Dendritic cell treated with granulocyte-macrophage colony-stimulating factor and Interleukin-4, amounts not matched to agents 40 ng/mL and 50 ng/mL, for 4 days (primary cell): ENCODE data around the gene CDK19.

ENCODE experiments used
- H3K27ac Mint-ChIP-seq: one replicate; pipeline ENCODE4 v1.8.0; 2022; ENCODE audit warnings: mild to moderate bottlenecking, mixed read lengths
- H3K27me3 Mint-ChIP-seq: one replicate; pipeline ENCODE4 v1.8.0; 2022; ENCODE audit warnings: mild to moderate bottlenecking, mixed read lengths
- H3K36me3 Mint-ChIP-seq: one replicate; pipeline ENCODE4 v1.8.0; 2022; ENCODE audit warnings: low read depth, mixed read lengths
- H3K4me1 Mint-ChIP-seq: one replicate; pipeline ENCODE4 v1.8.0; 2022; ENCODE audit warnings: low read depth, mixed read lengths
- H3K4me3 Mint-ChIP-seq: one replicate; pipeline ENCODE4 v1.8.0; 2022; ENCODE audit warnings: mild to moderate bottlenecking, moderate library complexity, mixed read lengths
- H3K9me3 Mint-ChIP-seq: one replicate; pipeline ENCODE4 v1.8.0; 2022; ENCODE audit warnings: mixed read lengths
- intact Hi-C: fragments of 100-400 bp; cut with micrococcal nuclease; formaldehyde crosslinking; loops from one replicate; pipeline ENCODE4 v1.15.0; 2022

Gene CDK19

GRCh38 chr6:110646951-110647910 lies 168.0 kb downstream of the CDK19 start:
- no peaks in the 10 kb centered on the region for H3K27me3 Mint-ChIP-seq
- peaks cover 8% of the 10 kb centered on the region for H3K4me1 Mint-ChIP-seq
- intact Hi-C loops, result no loop called here
- no peak overlapping the region for H3K4me3 Mint-ChIP-seq
- H3K9me3 Mint-ChIP-seq, result peaks cover 16% of the 10 kb centered on the region
- H3K27ac Mint-ChIP-seq, result no peak overlapping the region
- peaks cover 52% of the 10 kb centered on the region for H3K36me3 Mint-ChIP-seq

GRCh38 chr6:110646419-110646698 lies 168.9 kb downstream of the CDK19 start:
- peaks cover 16% of the 10 kb centered on the region for H3K9me3 Mint-ChIP-seq
- H3K27ac Mint-ChIP-seq, result no peak overlapping the region
- peaks cover 8% of the 10 kb centered on the region for H3K4me1 Mint-ChIP-seq
- peaks cover 54% of the 10 kb centered on the region for H3K36me3 Mint-ChIP-seq
- no peaks in the 10 kb centered on the region for H3K27me3 Mint-ChIP-seq
- intact Hi-C loops, result no loop called here
- no peak overlapping the region for H3K4me3 Mint-ChIP-seq

GRCh38 chr6:110645685-110646418 lies 169.4 kb downstream of the CDK19 start:
- Mint-ChIP-seq H3K36me3 (peaks cover 56% of the 10 kb centered on the region), H3K9me3 (peaks cover 16% of the 10 kb centered on the region), H3K27ac (no peak overlapping the region), H3K27me3 (no peaks in the 10 kb centered on the region), H3K4me3 (no peak overlapping the region), H3K4me1 (peaks cover 6% of the 10 kb centered on the region)
- intact Hi-C loops, result no loop called here

GRCh38 chr6:110643175-110643574 lies 172.1 kb downstream of the CDK19 start:
- intact Hi-C loops, result no loop called here
- Mint-ChIP-seq H3K27ac (no peak overlapping the region), H3K9me3 (peaks cover 16% of the 10 kb centered on the region), H3K4me3 (no peak overlapping the region), H3K4me1 (peaks cover 6% of the 10 kb centered on the region), H3K36me3 (peaks cover 70% of the 10 kb centered on the region), H3K27me3 (no peaks in the 10 kb centered on the region)

- peaks cover 6% of the 10 kb centered on the region for H3K4me1 Mint-ChIP-seq
- peaks cover 75% of the 10 kb centered on the region for H3K36me3 Mint-ChIP-seq
- intact Hi-C loops, result no loop called here
- H3K27ac Mint-ChIP-seq, result no peak overlapping the region
- H3K4me3 Mint-ChIP-seq, result no peak overlapping the region
- peaks cover 16% of the 10 kb centered on the region for H3K9me3 Mint-ChIP-seq
- no peaks in the 10 kb centered on the region for H3K27me3 Mint-ChIP-seq
Measured at GRCh38 chr6:110642711-110643110, 172.6 kb downstream of the CDK19 start.

GRCh38 chr6:110636781-110637180 lies 178.5 kb downstream of the CDK19 start:
- Mint-ChIP-seq H3K36me3 (peaks cover 46% of the 10 kb centered on the region), H3K27ac (no peak overlapping the region), H3K27me3 (no peaks in the 10 kb centered on the region), H3K4me1 (peaks cover 16% of the 10 kb centered on the region), H3K4me3 (no peak overlapping the region), H3K9me3 (no peaks in the 10 kb centered on the region)
- intact Hi-C loops, result no loop called here

GRCh38 chr6:110635096-110635495 lies 180.2 kb downstream of the CDK19 start:
- no peak overlapping the region for H3K27ac Mint-ChIP-seq
- intact Hi-C loops, result no loop called here
- peaks cover 16% of the 10 kb centered on the region for H3K4me1 Mint-ChIP-seq
- H3K27me3 Mint-ChIP-seq, result no peaks in the 10 kb centered on the region
- no peak overlapping the region for H3K4me3 Mint-ChIP-seq
- peaks cover 36% of the 10 kb centered on the region for H3K36me3 Mint-ChIP-seq
- H3K9me3 Mint-ChIP-seq, result no peaks in the 10 kb centered on the region

GRCh38 chr6:110633731-110634213 lies 181.5 kb downstream of the CDK19 start:
- Mint-ChIP-seq H3K4me3 (no peak overlapping the region), H3K9me3 (no peaks in the 10 kb centered on the region), H3K27ac (no peak overlapping the region), H3K4me1 (peaks cover 13% of the 10 kb centered on the region), H3K27me3 (no peaks in the 10 kb centered on the region), H3K36me3 (peaks cover 38% of the 10 kb centered on the region)
- intact Hi-C loops, result no loop called here

- peaks cover 38% of the 10 kb centered on the region for H3K36me3 Mint-ChIP-seq
- H3K27me3 Mint-ChIP-seq, result no peaks in the 10 kb centered on the region
- no peak overlapping the region for H3K27ac Mint-ChIP-seq
- intact Hi-C loops, result no loop called here
- no peaks in the 10 kb centered on the region for H3K9me3 Mint-ChIP-seq
- H3K4me1 Mint-ChIP-seq, result peaks cover 5% of the 10 kb centered on the region
- no peak overlapping the region for H3K4me3 Mint-ChIP-seq
Measured at GRCh38 chr6:110629153-110629552, 186.1 kb downstream of the CDK19 start.

- Mint-ChIP-seq H3K36me3 (peaks cover 38% of the 10 kb centered on the region), H3K9me3 (no peaks in the 10 kb centered on the region), H3K27me3 (no peaks in the 10 kb centered on the region), H3K27ac (no peak overlapping the region), H3K4me3 (no peak overlapping the region), H3K4me1 (peaks cover 5% of the 10 kb centered on the region)
- intact Hi-C loops, result no loop called here
Measured at GRCh38 chr6:110628330-110628729, 186.9 kb downstream of the CDK19 start.

GRCh38 chr6:110626442-110626841 lies 188.8 kb downstream of the CDK19 start:
- no peaks in the 10 kb centered on the region for H3K27me3 Mint-ChIP-seq
- no peak overlapping the region for H3K4me3 Mint-ChIP-seq
- no peaks in the 10 kb centered on the region for H3K9me3 Mint-ChIP-seq
- H3K4me1 Mint-ChIP-seq, result peaks cover 5% of the 10 kb centered on the region
- intact Hi-C loops, result no loop called here
- peaks cover 54% of the 10 kb centered on the region for H3K36me3 Mint-ChIP-seq
- no peak overlapping the region for H3K27ac Mint-ChIP-seq

GRCh38 chr6:110625883-110626282 lies 189.4 kb downstream of the CDK19 start:
- intact Hi-C loops, result no loop called here
- H3K36me3 Mint-ChIP-seq, result peaks cover 60% of the 10 kb centered on the region
- no peak overlapping the region for H3K4me3 Mint-ChIP-seq
- no peaks in the 10 kb centered on the region for H3K27me3 Mint-ChIP-seq
- no peaks in the 10 kb centered on the region for H3K9me3 Mint-ChIP-seq
- peaks cover 5% of the 10 kb centered on the region for H3K4me1 Mint-ChIP-seq
- no peak overlapping the region for H3K27ac Mint-ChIP-seq

GRCh38 chr6:110622912-110623578 lies 192.2 kb downstream of the CDK19 start:
- Mint-ChIP-seq H3K27me3 (no peaks in the 10 kb centered on the region), H3K36me3 (peaks cover 64% of the 10 kb centered on the region), H3K4me3 (no peak overlapping the region), H3K27ac (no peak overlapping the region), H3K9me3 (no peaks in the 10 kb centered on the region), H3K4me1 (peaks cover 16% of the 10 kb centered on the region)
- intact Hi-C loops, result no loop called here

- Mint-ChIP-seq H3K27ac (no peak overlapping the region), H3K4me1 (peaks cover 32% of the 10 kb centered on the region), H3K4me3 (no peak overlapping the region), H3K27me3 (no peaks in the 10 kb centered on the region), H3K9me3 (no peaks in the 10 kb centered on the region), H3K36me3 (peaks cover 68% of the 10 kb centered on the region)
- intact Hi-C loops, result no loop called here
Measured at GRCh38 chr6:110621061-110621460, 194.2 kb downstream of the CDK19 start.
